GM23248 (cell line): ENCODE data around the gene PHF21B.

Source experiments
- EZH2 ChIP-seq: fragments of 200-600 bp; sonication (generic); IDR thresholded peaks from 2 replicates; pipeline ENCODE4 v1.6.1; 2018; ENCODE audit warnings: antibody characterized with exemption, mild to moderate bottlenecking; ENCODE audit not compliant: insufficient read depth, poor library complexity, severe bottlenecking
- EZH2phosphoT487 ChIP-seq: fragments of 200-600 bp; sonication (generic); IDR thresholded peaks from 2 replicates; pipeline ENCODE4 v1.6.1; 2018; ENCODE audit warnings: antibody characterized with exemption, moderate library complexity, mild to moderate bottlenecking, low read depth; ENCODE audit not compliant: insufficient read depth

GRCh38 chr22:44924710-44925109, 85.1 kb downstream of the PHF21B start:
- no peak for TF ChIP-seq EZH2phosphoT487
- no peak for TF ChIP-seq EZH2
